Measurements from ENCODE around the gene CLEC3B.
"Not testable (repeated sequence)": the region's sequence is repeated elsewhere in the genome, so short reads cannot be mapped to it uniquely, and the experiment has no call there.

CLEC3B gene

DNA sequence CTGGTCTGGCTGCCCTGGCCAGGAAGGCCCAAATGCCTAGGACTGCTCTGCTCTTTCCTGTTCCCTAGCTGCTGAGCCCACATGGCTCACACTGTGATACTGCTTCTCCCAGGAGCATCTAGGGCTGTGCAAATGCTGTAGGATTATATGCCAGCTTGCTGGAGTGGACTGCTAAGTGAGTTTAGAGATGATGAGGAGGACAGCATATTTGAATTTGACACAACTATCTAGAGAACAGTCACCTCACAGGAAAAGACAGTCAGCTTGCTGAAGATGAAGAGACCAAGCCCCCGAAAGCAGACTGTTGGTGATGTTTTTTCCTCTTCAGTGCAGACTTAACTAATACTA, 39.2 kb downstream of the CLEC3B start:
- DNase-seq (ENCODE audit: low read depth in 1 of 2, low spot score in 1 of 2): no peak
- in situ Hi-C loops (cut with HindIII; ENCODE audit: low pct_unique_long_range_greater_than_20kb, low sequenced_read_pairs): no loop called here
- no peak for TF ChIP-seq JUND (IDR thresholded peaks at IDR 0.05; ENCODE audit: low read depth)

GRCh38 chr3:45066109-45066801, 40.2 kb downstream of the CLEC3B start:
- no peak for DNase-seq (ENCODE audit: low read depth in 1 of 2, low spot score in 1 of 2)
- in situ Hi-C loops (cut with HindIII; ENCODE audit: low pct_unique_long_range_greater_than_20kb, low sequenced_read_pairs): no loop called here
- TF ChIP-seq JUND (IDR thresholded peaks at IDR 0.05; ENCODE audit: low read depth): no peak

GRCh38 chr3:45067486-45067885, 41.4 kb downstream of the CLEC3B start:
- in situ Hi-C loops (cut with HindIII; ENCODE audit: low pct_unique_long_range_greater_than_20kb, low sequenced_read_pairs): no loop called here

DNA sequence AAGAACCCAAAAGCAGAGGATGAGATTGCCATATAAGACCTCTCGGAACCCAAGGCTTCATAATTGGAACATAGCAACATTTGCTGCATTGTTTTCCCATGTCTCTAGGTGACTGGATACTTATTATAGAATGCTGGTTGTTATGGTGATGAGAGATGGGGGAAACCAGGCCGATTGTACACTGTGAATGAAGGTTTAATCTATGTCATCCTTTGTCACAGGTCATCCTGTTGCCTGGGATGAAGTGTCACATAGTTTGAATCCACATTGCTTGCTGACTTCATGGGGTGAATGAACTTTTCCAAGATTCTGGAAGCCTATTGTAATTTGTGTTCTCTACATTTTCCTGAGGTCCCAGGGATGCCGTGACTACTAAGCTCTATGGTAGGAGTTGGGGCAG, 41.8 kb downstream of the CLEC3B start:
- no peak for DNase-seq (ENCODE audit: low read depth in 1 of 2, low spot score in 1 of 2)
- TF ChIP-seq JUND (IDR thresholded peaks at IDR 0.05; ENCODE audit: low read depth): no peak
- in situ Hi-C loops (cut with HindIII; ENCODE audit: low pct_unique_long_range_greater_than_20kb, low sequenced_read_pairs): no loop called here

More at GRCh38 chr3:45067486-45067885, 41.4 kb downstream of the CLEC3B start:
- no peak for DNase-seq (ENCODE audit: low read depth in 1 of 2, low spot score in 1 of 2)
- no peak for TF ChIP-seq JUND (IDR thresholded peaks at IDR 0.05; ENCODE audit: low read depth)

- DNase-seq (ENCODE audit: low read depth in 1 of 2, low spot score in 1 of 2): no peak
- TF ChIP-seq JUND (IDR thresholded peaks at IDR 0.05; ENCODE audit: low read depth): no peak
- in situ Hi-C loops (cut with HindIII; ENCODE audit: low pct_unique_long_range_greater_than_20kb, low sequenced_read_pairs): no loop called here
Measured at GRCh38 chr3:45071075-45071474, 45.0 kb downstream of the CLEC3B start.

DNA sequence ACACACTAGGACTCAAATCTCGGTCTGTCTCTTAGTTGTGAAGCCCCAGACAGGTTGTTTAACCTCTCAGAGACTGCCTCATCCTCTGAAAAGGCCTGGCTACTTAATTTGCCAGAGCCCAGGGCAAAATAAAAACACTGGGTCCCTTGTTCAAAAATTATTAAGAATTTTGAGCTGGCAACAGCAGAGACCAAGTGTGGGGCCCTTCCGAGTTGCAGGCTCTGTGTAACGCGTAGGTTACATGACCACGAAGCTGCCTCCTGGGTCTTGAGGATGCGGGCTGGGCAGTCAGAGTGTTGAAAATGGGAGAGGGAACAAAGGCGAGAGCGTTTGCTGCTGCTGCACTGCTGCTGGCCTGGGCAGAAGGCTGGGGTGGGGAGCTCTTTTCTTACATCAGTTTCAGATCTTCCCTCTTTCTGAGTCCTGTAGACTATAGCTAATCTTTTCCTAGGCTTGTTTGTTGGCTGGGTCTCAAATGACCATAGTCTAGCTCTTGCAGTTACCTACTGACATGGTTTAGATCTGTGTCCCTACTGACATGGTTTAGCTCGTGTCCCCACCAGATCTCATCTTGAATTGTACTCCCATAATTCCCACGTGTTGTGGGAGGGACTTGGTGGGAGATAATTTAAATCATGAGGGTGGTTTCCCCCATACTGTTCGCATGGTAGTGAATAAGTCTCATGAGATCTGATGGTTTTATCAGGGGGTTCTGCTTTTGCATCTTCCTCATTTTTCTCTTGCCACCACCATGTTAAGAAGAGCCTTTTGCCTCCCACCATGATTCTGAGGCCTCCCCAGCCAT, 49.9 kb downstream of the CLEC3B start:
- in situ Hi-C loops (cut with HindIII; ENCODE audit: low pct_unique_long_range_greater_than_20kb, low sequenced_read_pairs): no loop called here
- DNase-seq (ENCODE audit: low read depth in 1 of 2, low spot score in 1 of 2): no peak
- TF ChIP-seq JUND (IDR thresholded peaks at IDR 0.05; ENCODE audit: low read depth): no peak

DNA sequence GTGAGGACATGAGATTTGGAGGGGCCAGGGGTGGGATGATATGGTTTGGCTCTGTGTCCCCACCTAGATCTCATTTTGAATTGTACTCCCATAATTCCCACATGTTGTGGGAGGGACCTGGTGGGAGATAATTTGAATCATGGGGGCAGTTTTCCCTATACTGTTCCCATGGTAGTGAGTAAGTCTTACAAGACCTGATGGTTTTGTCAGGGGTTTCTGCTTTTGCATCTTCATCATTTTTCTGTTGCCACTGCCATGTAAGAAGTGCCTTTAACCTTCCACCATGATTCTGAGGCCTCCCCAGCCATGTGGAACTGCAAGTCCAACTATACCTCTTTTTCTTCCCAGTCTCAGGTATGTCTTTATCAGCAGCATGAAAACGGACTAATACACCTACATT, 52.2 kb downstream of the CLEC3B start:
- DNase-seq (ENCODE audit: low read depth in 1 of 2, low spot score in 1 of 2); in situ Hi-C loops (cut with HindIII; ENCODE audit: low pct_unique_long_range_greater_than_20kb, low sequenced_read_pairs): not testable (repeated sequence)

DNA sequence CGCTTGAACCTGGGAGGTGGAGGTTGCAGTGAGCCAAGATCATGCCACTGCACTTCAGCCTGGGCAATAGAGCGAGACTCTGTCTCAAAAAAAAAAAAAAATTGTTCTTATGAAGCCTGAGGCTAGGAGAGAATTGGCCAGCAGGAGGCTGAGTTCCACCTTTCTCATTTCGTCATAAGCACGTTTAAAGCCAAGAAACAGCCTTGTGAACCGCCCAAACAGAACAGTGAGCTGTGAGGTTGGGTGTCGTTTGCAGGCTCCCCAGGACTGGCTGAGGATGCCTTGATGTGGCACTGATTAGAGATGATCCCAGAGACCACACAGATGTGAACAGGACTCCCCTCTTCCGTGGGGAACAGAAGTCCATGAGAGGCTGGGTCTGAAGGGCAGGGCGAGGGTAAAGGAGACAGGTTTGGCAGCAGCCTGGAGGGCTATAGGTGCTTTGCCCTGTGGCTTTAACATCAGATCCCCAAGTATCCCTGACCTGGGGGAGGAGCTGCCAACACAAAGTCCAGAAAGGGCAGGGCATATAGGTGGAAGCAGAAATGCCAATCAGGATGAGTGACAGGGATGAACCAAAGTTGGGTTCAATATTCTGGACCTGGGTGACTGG, 52.9 kb downstream of the CLEC3B start:
- DNase-seq (ENCODE audit: low read depth in 1 of 2, low spot score in 1 of 2): peak in 1 of 2 experiments; percentile 59
- TF ChIP-seq JUND (IDR thresholded peaks at IDR 0.05; ENCODE audit: low read depth): no peak
- in situ Hi-C loops (cut with HindIII; ENCODE audit: low pct_unique_long_range_greater_than_20kb, low sequenced_read_pairs): no loop called here

- DNase-seq (ENCODE audit: low read depth in 1 of 2, low spot score in 1 of 2): no peak
- TF ChIP-seq JUND (IDR thresholded peaks at IDR 0.05; ENCODE audit: low read depth): no peak
- in situ Hi-C loops (cut with HindIII; ENCODE audit: low pct_unique_long_range_greater_than_20kb, low sequenced_read_pairs): no loop called here
Measured at GRCh38 chr3:45079715-45080114, 53.6 kb downstream of the CLEC3B start.

GRCh38 chr3:45080824-45081223, 54.7 kb downstream of the CLEC3B start:
- in situ Hi-C loops (cut with HindIII; ENCODE audit: low pct_unique_long_range_greater_than_20kb, low sequenced_read_pairs): no loop called here
- TF ChIP-seq JUND (IDR thresholded peaks at IDR 0.05; ENCODE audit: low read depth): no peak
- DNase-seq (ENCODE audit: low read depth in 1 of 2, low spot score in 1 of 2): no peak

GRCh38 chr3:45081506-45082141, 55.5 kb downstream of the CLEC3B start:
- in situ Hi-C loops (cut with HindIII; ENCODE audit: low pct_unique_long_range_greater_than_20kb, low sequenced_read_pairs): no loop called here
- TF ChIP-seq JUND (IDR thresholded peaks at IDR 0.05; ENCODE audit: low read depth): no peak
- DNase-seq (ENCODE audit: low read depth in 1 of 2, low spot score in 1 of 2): no peak

DNA sequence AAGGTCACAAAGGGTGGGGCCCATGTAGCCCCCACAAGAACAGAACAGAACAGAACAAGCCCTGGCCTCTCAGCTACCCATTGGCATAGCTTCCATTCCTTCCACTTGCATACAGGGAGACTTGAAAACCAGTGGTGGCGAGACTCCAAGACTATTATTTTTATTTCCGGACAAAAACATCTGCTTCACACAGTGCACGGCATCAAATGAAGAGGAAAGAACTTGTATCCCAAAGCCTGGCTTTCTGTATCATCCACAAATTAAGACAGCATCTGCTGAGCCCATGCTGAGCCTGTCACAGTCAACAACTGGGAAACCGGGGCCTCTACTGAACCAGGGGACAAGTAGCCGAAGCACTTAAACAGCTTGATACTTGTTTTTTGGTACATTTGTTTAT, 56.0 kb downstream of the CLEC3B start:
- TF ChIP-seq JUND (IDR thresholded peaks at IDR 0.05; ENCODE audit: low read depth): no peak
- DNase-seq (ENCODE audit: low read depth in 1 of 2, low spot score in 1 of 2): no peak
- in situ Hi-C loops (cut with HindIII; ENCODE audit: low pct_unique_long_range_greater_than_20kb, low sequenced_read_pairs): no loop called here

DNA sequence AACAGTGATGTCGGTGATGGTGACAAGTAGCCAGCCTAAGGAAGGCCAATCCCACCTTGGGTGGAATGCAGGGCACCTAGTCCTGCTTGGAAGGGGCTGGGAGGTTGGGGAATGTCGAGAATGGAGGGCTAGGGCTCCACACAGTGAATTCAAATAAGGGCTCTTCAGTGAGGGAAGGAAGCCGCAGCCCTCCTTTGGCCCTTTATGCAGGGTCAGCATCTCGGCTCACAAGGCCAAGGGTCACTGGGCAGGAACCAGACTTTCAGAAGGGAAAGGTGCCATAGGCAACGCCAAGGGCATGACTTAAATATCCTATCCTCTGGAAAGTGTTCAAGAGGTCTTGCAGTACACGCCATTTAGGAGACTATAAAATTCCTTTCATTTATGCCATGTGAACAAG, 56.9 kb downstream of the CLEC3B start:
- no peak for TF ChIP-seq JUND (IDR thresholded peaks at IDR 0.05; ENCODE audit: low read depth)
- DNase-seq (ENCODE audit: low read depth in 1 of 2, low spot score in 1 of 2): no peak
- in situ Hi-C loops (cut with HindIII; ENCODE audit: low pct_unique_long_range_greater_than_20kb, low sequenced_read_pairs): no loop called here

All from T47D (cell line).